Endothelial cell of umbilical vein (primary cell): ENCODE data around the gene ARG2. TPM values are rescaled to one million over a fixed set of nuclear protein-coding genes. Genes with fewer than 3 reads are reported as not detected.
"Not testable (repeated sequence)": the region's sequence is repeated elsewhere in the genome, so short reads cannot be mapped to it uniquely, and the experiment has no call there.

Experiments used
- BruUV-seq: library from RNA; stranded (reverse); fragments of 400-500 nt; replicated peaks from 2 replicates; lab custom pipeline; 2021; lab: Mats Ljungman, UMichigan
- CTCF ChIA-PET: fragments of 300-600, 350-600 bp; sonication (Branson Sonifier 250); formaldehyde crosslinking; loops from one replicate; lab custom pipeline; 2021; ENCODE audit warnings: antibody characterized with exemption, inconsistent platforms; lab: Charles Lee
- POLR2A ChIA-PET: fragments of 300-600, 350-600 bp; sonication (Branson Sonifier 250); formaldehyde crosslinking; loops from one replicate; lab custom pipeline; 2021; ENCODE audit warnings: antibody characterized with exemption, inconsistent platforms; lab: Charles Lee
- DNase-seq: peaks from one replicate; pipeline ENCODE4 v3.0.0-alpha.2; 2011; ENCODE audit warnings: low read depth, low spot score
- FAIRE-seq: peaks from 2 replicates; lab custom pipeline; 2011; peaks lifted over from hg19 to GRCh38; lab: Jason Lieb, UNC
- H2AFZ ChIP-seq: 2 replicates; pipeline ENCODE4 v1.6.0; 2012; ENCODE audit warnings: low read depth, low read length, control low read depth, inconsistent platforms
- H3K27ac ChIP-seq: 2 replicates; pipeline ENCODE4 v1.5.1; 2011; ENCODE audit warnings: low read depth, mild to moderate bottlenecking, control low read depth, low read length, moderate library complexity; ENCODE audit not compliant: insufficient read depth
- H3K27me3 ChIP-seq, 2 experiments: 2 replicates each; pipeline versions ENCODE4 v1.6.0 to v1.6.1; 2011; ENCODE audit warnings: low read length in 2 of 2, mixed read lengths in 1 of 2; ENCODE audit not compliant: control insufficient read depth in 2 of 2, insufficient read depth in 2 of 2
- H3K36me3 ChIP-seq, 2 experiments: 2 replicates in 1 of 2; 3 replicates in 1 of 2; pipeline ENCODE4 v1.5.1; 2011; ENCODE audit warnings: low read length in 2 of 2, mild to moderate bottlenecking in 1 of 2, moderate library complexity in 1 of 2; ENCODE audit not compliant: control insufficient read depth in 2 of 2, insufficient read depth in 2 of 2; ENCODE audit errors: extremely low read depth in 1 of 2
- H3K4me1 ChIP-seq: 3 replicates; pipeline ENCODE4 v1.5.1; 2011; ENCODE audit warnings: mild to moderate bottlenecking, low read length; ENCODE audit not compliant: control insufficient read depth, insufficient read depth; ENCODE audit errors: extremely low read depth
- H3K4me2 ChIP-seq: 2 replicates; pipeline ENCODE4 v1.6.1; 2011; ENCODE audit warnings: low read length, control low read depth, mixed read lengths; ENCODE audit not compliant: insufficient read depth
- H3K4me3 ChIP-seq, 3 experiments: fragments of 200-600 bp in 1 of 3; sonication (generic), shearing (Covaris generic) in 1 of 3; replicated peaks in 1 of 3; 2 replicates each; pipeline ENCODE4 v1.5.1; 2011 to 2016; ENCODE audit warnings: control low read depth in 3 of 3, low read length in 3 of 3, mild to moderate bottlenecking in 2 of 3, inconsistent platforms in 1 of 3, low read depth in 1 of 3, moderate library complexity in 1 of 3; ENCODE audit not compliant: insufficient read depth in 1 of 3
- H3K79me2 ChIP-seq: 2 replicates; pipeline ENCODE4 v1.6.0; 2012; ENCODE audit warnings: low read length, inconsistent platforms; ENCODE audit not compliant: control insufficient read depth, insufficient read depth
- H3K9ac ChIP-seq: replicated peaks from 2 replicates; pipeline ENCODE3; 2011; ENCODE audit warnings: low read length, control low read depth; ENCODE audit not compliant: insufficient read depth; ENCODE audit errors: extremely low read depth
- H3K9me1 ChIP-seq: replicated peaks from 3 replicates; pipeline ENCODE4 v1.6.0; 2011; ENCODE audit warnings: mild to moderate bottlenecking, low read length; ENCODE audit not compliant: control insufficient read depth, insufficient read depth; ENCODE audit errors: extremely low read depth
- H3K9me3 ChIP-seq: replicated peaks from 2 replicates; pipeline ENCODE4 v1.5.1; 2012; ENCODE audit warnings: low read length, inconsistent platforms; ENCODE audit not compliant: control insufficient read depth, insufficient read depth
- H4K20me1 ChIP-seq: replicated peaks from 2 replicates; pipeline ENCODE3; 2011; ENCODE audit warnings: mild to moderate bottlenecking, low read length; ENCODE audit not compliant: control insufficient read depth, insufficient read depth; ENCODE audit errors: extremely low read depth
- CTCF ChIP-seq, 2 donors: IDR thresholded peaks; 1 replicate in 1 of 2; 2 replicates in 1 of 2; pipeline ENCODE4 v1.5.1; 2011; ENCODE audit warnings: low read length in 2 of 2, mild to moderate bottlenecking in 2 of 2, moderate library complexity in 2 of 2, control low read depth in 1 of 2, inconsistent platforms in 1 of 2, low read depth in 1 of 2; ENCODE audit not compliant: insufficient read depth in 1 of 2; ENCODE audit errors: extremely low read depth in 1 of 2
- JUN ChIP-seq: IDR thresholded peaks from 2 replicates; pipeline ENCODE4 v1.6.1; 2011; ENCODE audit warnings: borderline replicate concordance, low read depth; ENCODE audit not compliant: insufficient read length, insufficient read depth
- dilution Hi-C: fragments of 300-500 bp; cut with MboI; formaldehyde crosslinking; loops from one replicate; pipeline ENCODE4 v1.15.0; 2019; ENCODE audit warnings: low sequenced_read_pairs; ENCODE audit not compliant: extremely low pct_ligation_motif_present
- intact Hi-C: fragments of 100-400 bp; cut with micrococcal nuclease; formaldehyde crosslinking; loops from one replicate; pipeline ENCODE4 v1.10.0; 2022
- polyA plus RNA-seq, 4 experiments: library from polyadenylated mRNA; depleted of rRNA in 3 of 4; stranded (reverse) in 3 of 4; unstranded in 1 of 4; fragments of >200 nt; gene quantifications; 2 replicates each; pipeline versions ENCODE4 v1.2.1 to v1.2.3, GENCODE V29; 2011 to 2012; ENCODE audit warnings: missing spikeins in 1 of 4
- total RNA-seq: library from RNA; stranded (reverse); gene quantifications from 2 replicates; pipeline ENCODE4 v1.2.3, GENCODE V29; 2021

The ARG2 gene
- total and polyA plus RNA-seq, 2 donors (not counting 3 experiments of a cell fraction or from before 2014, with no cell fraction given): 16.6 to 22.5 TPM

- dilution Hi-C loops: no loop called here
- H3K9ac ChIP-seq: peak overlapping the region; percentile 82
- BruUV-seq: TSS peak; percentile 43
- FAIRE-seq (no peak), DNase-seq (peak; percentile 83)
- H3K27ac ChIP-seq: peak overlapping the region; percentile 94
- peak overlapping the region in 1 of 3 experiments; percentile 4 for H3K4me3 ChIP-seq
- H3K4me2 ChIP-seq: peak overlapping the region; percentile 62
- no peaks in the 10 kb centered on the region for H3K79me2 ChIP-seq
- TF ChIP-seq JUN: peak; percentile 5
- no peak for TF ChIP-seq CTCF (IDR thresholded peaks at IDR 0.05; ENCODE audit: extremely low read depth in 1 of 2, insufficient read depth in 1 of 2, low read depth in 1 of 2, low read length in 2 of 2)
- peaks cover 28% of the 10 kb centered on the region for H3K4me1 ChIP-seq
- no peaks in the 10 kb centered on the region for H4K20me1 ChIP-seq
- intact Hi-C loops: no loop called here
- H3K27me3 ChIP-seq: no peaks in the 10 kb centered on the region
- ChIA-PET POLR2A (no interaction called here), CTCF (interaction anchor here (0.6 to 6.0 kb wide), 8 partner anchors 12 to 96 kb away, joined by 3 to 437 read pairs (median 6); partner anchors contain the start of genes PIGH and VTI1B)
- no peaks in the 10 kb centered on the region for H3K9me1 ChIP-seq
- H2AFZ ChIP-seq: peak overlapping the region; percentile 15
- H3K9me3 ChIP-seq: no peaks in the 10 kb centered on the region
- no peaks in the 10 kb centered on the region for H3K36me3 ChIP-seq
Observed at GRCh38 chr14:67623114-67623513, 3.4 kb downstream of the ARG2 start.

GRCh38 chr14:67626131-67626530 is 6.4 kb downstream of the ARG2 start:
- DNase-seq, CTCF ChIA-PET, POLR2A ChIA-PET, H3K4me3 ChIP-seq, H3K27ac ChIP-seq, H3K4me2 ChIP-seq, intact Hi-C loops, H3K9me3 ChIP-seq, H3K9me1 ChIP-seq, H4K20me1 ChIP-seq, H3K36me3 ChIP-seq, H2AFZ ChIP-seq, H3K79me2 ChIP-seq, dilution Hi-C loops, H3K9ac ChIP-seq, FAIRE-seq, BruUV-seq, H3K27me3 ChIP-seq: not testable (repeated sequence)
- H3K4me1 ChIP-seq: peaks cover 16% of the 10 kb centered on the region
